AG08396 (cell line): Measurements from ENCODE around the gene ZSCAN29.

ENCODE experiments used
- DNase-seq: peaks from one replicate; pipeline ENCODE4 v3.0.0; 2012; ENCODE audit warnings: low spot score, mixed read lengths

ZSCAN29 gene

DNA sequence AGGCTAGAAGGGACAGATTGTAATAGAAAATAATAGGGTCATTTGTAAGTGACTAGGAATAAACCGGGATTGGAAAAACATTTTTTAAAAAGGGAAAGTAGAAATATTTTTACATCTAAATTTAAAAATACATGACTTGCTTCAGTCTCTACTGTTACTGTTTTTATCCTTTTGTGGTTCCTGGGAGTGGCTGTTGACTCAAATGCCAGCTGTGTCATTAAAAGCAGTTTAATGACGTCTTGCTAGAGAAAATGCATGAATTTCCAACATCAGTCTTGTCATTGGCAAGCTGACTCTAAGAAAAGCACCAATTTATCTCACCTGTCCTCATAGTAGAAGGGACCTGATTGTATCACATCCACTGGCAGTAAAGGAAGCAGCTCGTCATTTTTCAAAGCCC, 23.7 kb downstream of the ZSCAN29 start:
- no peak for DNase-seq

DNA sequence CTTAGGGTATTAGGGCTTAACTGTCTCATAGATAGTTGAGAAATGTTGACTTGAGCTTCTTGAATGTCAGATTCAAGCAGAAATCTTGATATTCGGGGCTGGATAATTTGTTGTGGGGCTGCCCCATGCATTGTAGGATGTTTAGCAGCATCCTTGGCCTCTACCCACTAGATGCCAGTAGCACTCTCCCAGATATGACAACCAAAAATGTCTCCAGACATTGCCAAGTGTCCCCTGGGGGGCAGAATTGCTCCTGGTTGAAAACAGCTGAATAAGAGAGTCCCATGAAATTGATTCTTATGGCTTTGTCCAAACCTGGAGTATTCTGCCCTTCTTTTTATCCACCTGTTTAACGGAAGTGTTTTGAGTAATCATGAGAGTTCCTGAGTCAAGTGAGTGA, 24.5 kb downstream of the ZSCAN29 start:
- DNase-seq = no peak

DNA sequence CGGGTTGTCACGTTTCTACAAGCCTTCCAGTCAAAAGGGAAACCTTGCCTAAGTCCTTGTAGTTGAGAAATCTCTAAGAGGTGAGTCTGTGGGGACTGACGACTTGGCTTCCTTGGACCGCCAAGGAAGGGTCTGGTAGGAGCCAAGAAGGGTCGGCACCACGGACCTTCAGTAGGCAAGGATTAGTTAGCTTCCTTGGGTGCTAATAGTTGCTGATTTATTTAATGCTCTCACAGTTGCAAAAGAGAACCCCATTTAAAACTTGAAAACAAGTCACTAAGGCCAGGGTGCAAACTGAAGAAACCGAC, 40.1 kb downstream of the ZSCAN29 start:
- DNase-seq = no peak

DNA sequence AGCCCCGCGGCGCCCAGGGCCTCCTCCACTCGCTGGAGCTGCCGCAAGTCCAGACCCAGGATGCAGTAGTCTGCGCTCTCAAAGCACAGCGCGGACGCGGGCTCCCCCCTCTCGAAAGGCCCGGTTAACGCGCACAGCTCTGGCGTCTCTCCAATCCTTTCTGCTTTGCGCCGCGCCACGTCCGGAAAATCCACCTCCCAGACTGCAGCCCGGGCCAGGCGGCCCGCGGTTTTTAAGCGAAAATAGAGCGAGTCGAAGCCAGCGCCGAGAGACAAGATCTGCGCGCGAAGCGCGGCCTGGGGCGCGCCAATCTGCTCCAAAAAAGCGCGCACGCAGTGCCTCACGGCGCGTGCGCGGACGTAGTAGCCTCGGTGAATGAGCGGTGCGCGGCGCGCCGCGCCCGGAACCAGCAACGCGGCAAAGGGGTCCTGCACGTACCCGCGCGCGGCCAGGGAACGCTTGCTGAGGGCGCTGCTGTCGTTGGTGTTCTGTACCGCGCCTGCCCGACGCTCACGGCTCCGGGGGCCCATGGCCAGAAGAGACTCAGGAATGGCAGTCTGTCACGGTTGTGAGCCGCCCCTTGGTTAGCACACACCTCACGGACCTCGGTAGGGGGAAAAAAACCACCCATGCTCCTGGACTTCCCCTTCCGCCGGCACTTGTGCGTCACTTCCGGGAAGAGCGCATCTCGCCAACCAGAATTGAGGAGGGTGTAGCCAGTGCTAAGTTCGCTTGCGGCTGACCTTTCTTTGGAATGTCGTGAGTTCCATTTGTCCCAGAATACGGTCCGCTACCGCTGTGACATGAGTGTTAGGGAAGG, 40.7 kb downstream of the ZSCAN29 start, which contains the start of gene LCMT2:
Gene LCMT2, minus strand, starts transcription at position 614 of the 820 bp plus-strand sequence. Its CDS starts 84 bp downstream, at position 530.
- DNase-seq = peak; percentile 93

DNA sequence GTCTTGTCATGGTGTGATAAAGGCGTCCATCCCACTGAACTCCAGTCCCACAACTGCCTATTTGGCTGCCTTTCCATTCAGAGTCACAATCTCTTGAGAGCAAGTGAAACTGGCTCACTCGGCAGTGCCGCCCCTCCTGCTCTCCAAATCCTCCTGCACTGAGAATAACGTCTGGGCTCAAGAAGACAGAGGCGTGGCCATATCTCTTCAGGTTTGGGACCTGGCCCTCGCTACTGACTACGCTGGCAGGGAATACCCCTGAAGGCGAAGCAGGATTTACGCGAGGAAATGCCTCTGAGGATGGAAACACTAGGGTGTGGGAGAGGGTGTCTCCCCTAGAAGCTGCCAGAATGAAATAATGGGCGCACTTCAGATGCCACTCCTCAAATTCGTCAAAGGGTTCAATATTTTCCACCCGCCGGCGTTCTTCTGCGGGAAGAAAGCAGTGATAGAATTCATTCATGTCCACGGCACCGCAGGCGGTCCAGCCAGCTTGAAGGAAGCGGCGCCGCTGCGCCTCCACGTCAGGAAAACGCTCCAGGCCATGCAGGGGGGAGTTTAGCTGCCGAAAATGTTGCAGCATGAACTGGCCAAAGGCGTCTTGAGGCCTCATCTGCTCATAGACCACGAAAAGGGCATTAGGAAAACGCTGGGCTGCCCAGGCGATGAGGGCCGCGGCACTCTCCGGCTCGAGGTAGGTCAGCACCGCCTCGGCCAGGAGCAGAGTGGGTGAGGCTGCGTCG, 41.5 kb downstream of the ZSCAN29 start:
- DNase-seq = no peak

DNA sequence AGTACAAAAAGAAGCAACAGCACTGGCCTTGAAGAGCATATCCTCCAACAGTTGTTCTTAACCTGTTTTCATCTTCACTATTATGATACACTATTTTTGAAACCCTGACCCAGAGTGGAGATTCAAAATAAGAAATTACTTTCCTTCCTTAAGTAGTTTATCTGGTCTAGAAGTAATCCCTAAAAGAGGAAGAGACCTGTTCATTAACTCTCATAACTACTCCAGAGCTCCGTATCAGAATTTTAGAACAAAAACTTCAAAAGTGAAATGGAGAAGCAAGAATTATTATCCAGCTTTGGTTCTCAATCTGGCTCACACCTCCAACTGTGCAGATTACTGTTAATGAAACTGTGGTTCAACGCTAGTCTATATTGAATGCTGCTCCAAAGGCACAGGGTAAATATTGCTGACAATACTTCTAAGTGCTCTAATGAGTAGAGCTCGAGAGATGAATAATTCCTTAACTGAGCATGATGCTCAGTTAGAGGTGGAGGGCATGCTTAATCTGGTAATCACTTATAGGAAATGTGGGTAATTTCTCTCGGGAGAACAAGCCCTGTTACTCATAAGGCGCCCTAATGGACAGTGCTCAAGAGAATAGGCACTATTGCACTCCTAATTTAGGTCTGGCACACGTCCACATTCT, 45.7 kb downstream of the ZSCAN29 start:
- DNase-seq = no peak

DNA sequence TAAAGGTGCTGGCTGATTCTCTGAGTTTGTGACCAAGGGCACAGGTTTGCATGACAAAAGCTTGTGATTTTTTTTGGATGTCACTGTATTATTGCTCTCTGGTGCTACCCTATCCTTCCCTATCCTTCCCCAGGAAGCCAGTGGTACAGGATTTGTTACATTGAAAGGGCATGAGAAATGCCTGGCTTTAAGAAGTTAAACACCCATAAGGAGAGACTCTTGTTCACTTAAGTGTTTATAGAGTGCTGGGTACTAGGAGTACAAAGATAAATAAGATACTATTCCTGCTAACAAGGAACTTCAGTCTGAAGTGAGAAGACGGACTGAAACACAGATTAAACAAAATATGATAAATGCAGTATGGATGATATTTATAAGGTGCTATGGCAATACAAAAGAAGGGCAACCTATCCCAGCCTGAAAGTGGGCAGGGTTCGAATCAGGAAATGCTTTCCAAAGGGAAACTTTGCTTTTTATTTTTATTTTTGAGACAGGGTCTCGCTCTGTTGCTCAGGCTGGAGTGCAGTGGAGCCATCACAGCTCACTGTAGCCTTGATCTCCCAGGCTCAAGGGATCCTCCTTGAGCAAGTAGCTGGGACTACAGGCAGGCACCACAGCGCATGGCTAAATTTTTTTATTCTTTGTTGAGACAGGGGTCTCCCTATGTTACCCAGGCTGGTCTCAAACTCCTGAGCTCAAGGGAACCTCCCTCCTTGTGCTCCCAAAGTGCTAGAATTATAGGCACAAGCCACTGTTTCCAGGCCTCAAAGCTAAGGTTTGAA, 51.7 kb downstream of the ZSCAN29 start:
- DNase-seq = no peak

DNA sequence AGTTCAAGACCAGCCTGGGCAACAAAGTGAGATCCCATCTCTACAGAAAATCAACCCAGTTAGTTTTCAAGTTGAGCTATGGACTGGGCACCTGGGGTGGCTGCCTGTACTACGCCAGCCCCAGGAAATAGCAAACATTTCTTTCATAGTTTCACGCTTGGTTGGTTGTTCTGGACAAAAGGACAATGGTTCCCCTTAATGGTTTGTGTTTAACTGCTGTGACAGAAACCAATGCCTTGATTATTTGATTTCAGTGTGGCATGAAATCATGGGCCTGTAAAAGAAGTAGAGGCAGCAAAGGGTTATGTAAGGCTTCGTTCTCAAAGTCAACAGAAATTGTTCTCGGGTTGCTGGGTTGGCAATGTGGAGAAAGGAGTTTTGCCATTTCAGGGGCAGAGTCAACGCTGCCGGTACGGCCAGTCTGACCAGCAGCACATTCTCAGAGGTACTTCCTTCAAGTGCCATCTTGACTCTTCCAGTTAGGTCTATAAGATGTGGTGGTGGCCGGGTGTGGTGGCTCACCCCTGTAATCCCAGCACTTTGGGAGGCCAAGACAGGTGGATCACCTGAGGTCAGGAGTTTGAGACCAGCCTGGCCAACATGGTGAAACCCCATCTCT, 53.2 kb downstream of the ZSCAN29 start:
- no peak for DNase-seq

DNA sequence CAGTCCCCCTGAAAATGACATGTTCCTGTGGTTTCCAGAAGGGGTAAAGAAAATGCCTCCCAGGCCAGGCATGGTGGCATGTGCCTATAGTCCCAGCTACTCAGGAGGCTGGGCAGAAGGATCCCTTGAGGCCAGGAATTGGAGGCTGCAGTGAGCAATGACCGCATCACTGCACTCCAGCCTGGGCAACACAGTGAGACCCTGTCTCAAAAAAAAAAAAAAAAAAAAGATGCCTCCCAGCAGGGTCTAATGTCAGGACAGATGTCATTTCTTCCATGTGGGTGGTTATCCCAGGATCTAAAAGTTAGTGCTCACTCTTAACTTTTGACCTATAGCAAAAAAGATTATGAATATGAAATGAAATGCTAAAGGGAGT, 53.9 kb downstream of the ZSCAN29 start:
- no peak for DNase-seq

DNA sequence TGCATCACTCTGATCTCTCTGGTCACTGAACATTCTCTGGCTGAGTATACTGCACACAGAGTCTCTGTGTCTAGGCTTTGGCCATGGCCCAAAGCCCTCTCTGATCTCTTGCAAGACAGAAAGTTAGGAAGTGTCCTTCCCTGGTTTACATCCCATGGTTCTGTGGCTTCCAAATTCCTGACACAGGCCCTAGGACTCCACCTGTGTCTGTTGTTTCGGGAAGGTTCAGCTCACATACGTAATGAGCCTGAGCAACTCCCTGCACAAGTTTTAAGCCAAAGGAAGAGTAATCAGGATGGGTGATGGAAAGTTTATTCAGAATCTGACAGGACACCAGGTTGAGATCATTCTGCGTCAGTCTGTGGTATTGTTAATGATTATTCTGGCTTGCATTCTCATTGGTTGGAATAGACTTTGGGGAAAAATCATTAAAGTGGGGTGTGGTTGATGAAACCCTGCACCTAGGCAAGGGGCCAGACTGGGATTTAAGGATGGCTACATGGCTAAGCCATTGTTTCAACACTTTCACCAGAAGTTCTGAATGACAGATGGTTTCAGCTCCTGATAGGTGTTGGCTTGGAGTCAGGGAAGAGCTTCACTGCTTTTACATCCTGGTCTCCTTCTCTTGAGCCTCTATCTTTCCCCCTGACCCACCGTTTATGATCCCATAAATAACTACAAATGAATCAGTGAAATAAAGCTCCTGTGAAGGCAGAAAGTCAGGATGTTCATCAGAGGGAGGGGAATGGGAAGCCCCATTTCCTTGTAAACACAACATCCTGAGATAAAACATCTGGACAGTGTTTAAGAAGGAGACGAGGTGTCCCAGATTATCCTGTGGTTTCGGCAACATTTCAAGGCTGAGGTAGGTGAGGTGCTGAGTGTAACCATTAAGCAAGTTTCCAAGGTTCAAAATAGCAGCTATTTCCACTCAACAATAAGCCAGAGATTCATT, 54.5 kb downstream of the ZSCAN29 start:
- DNase-seq = no peak

DNA sequence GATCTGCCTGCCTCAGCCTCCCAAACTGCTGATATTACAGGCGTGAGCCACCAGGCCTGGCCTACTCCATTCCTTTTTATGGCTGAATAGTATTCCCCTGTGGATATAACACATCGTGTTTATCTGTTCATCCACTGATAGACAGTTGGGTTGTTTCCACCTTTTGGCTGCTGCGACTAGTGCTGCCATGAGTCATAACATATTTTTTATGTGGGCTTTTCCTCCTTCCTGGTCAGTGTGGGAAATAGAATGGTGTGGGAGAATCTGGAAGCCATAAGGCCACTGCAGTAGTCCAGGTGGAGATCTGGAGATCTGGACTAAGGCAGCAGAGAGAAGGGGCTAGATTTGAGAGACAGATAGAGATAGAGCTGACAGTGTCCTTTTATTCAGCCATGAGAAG, 56.7 kb downstream of the ZSCAN29 start:
- no peak for DNase-seq

DNA sequence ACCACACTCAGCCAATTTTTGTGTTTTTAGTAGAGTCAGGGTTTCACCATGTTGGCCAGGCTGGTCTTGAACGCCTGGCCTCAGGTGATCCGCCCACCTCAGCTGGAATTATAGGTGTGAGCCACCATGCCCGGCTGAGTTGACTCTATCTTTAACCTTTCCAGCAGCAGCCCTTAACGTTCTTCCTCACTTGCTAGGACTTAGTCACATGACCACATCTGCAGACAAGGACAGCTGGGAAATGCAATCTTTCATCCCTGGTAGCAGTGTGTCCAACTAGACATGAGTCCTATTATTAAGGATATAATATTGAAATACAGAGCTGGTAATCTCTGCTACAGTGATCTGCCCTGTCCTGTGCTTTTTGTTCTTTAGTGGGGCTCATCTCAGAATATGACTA, 58.5 kb downstream of the ZSCAN29 start:
- no peak for DNase-seq
